OCI-LY1 (cell line): ENCODE data around the gene SPIN2B.
"Not testable (repeated sequence)": the region's sequence is repeated elsewhere in the genome, so short reads cannot be mapped to it uniquely, and the experiment has no call there.

Experiments used
- H2AFZ ChIP-seq: fragments of 200-600 bp; sonication (generic), shearing (Covaris generic); 2 replicates; pipeline ENCODE4 v1.6.0; 2014; ENCODE audit warnings: antibody characterized with exemption, mild to moderate bottlenecking, low read length
- H3F3A ChIP-seq: fragments of 200-600 bp; sonication (generic), shearing (Covaris generic); 2 replicates; pipeline ENCODE4 v1.6.0; 2014; ENCODE audit warnings: mild to moderate bottlenecking, antibody characterized with exemption, low read length, moderate library complexity; ENCODE audit not compliant: insufficient read depth
- H3K27ac ChIP-seq: fragments of 200-600 bp; sonication (generic); 2 replicates; pipeline ENCODE4 v1.5.1; 2014; ENCODE audit warnings: low read length, mixed run types, mild to moderate bottlenecking, low read depth; ENCODE audit not compliant: poor library complexity, severe bottlenecking
- H3K27me3 ChIP-seq: fragments of 200-600 bp; sonication (generic); 2 replicates; pipeline ENCODE4 v1.6.0; 2014; ENCODE audit warnings: antibody characterized with exemption, mild to moderate bottlenecking, low read length, moderate library complexity; ENCODE audit not compliant: insufficient read depth
- H3K36me3 ChIP-seq: fragments of 200-600 bp; sonication (generic); 2 replicates; pipeline ENCODE4 v1.6.1; 2014; ENCODE audit warnings: mild to moderate bottlenecking, antibody characterized with exemption, low read length, moderate library complexity, mixed read lengths; ENCODE audit not compliant: insufficient read depth
- H3K4me1 ChIP-seq: fragments of 200-600 bp; sonication (generic); 2 replicates; pipeline ENCODE4 v1.5.1; 2014; ENCODE audit warnings: mild to moderate bottlenecking, low read length, moderate library complexity; ENCODE audit not compliant: insufficient read depth, severe bottlenecking
- H3K4me2 ChIP-seq: fragments of 200-600 bp; sonication (generic), shearing (Covaris generic); 2 replicates; pipeline ENCODE4 v1.6.1; 2014; ENCODE audit warnings: low read length
- H3K4me3 ChIP-seq: fragments of 200-600 bp; sonication (generic); 2 replicates; pipeline ENCODE4 v1.5.1; 2014; ENCODE audit warnings: low read length, low read depth, mild to moderate bottlenecking, mixed read lengths; ENCODE audit not compliant: poor library complexity, severe bottlenecking
- H3K79me2 ChIP-seq: fragments of 200-600 bp; shearing (Covaris generic); 2 replicates; pipeline ENCODE4 v1.6.1; 2016; ENCODE audit warnings: mixed run types, low read length, mixed read lengths; ENCODE audit not compliant: insufficient read depth
- H3K9ac ChIP-seq: fragments of 200-600 bp; sonication (generic), shearing (Covaris generic); 2 replicates; pipeline ENCODE4 v1.6.1; 2014; ENCODE audit warnings: mild to moderate bottlenecking, low read length, mixed read lengths
- H3K9me2 ChIP-seq: fragments of 200-600 bp; sonication (generic), shearing (Covaris generic); 2 replicates; pipeline ENCODE4 v1.6.1; 2014; ENCODE audit warnings: low read depth, mild to moderate bottlenecking, low read length, mixed read lengths
- H3K9me3 ChIP-seq: fragments of 200-600 bp; shearing (Covaris generic); 2 replicates; pipeline ENCODE4 v1.6.1; 2014; ENCODE audit warnings: low read length, mixed read lengths
- H4K20me1 ChIP-seq: fragments of 200-600 bp; sonication (generic), shearing (Covaris generic); 2 replicates; pipeline ENCODE4 v1.6.0; 2016; ENCODE audit warnings: mild to moderate bottlenecking, low read length; ENCODE audit not compliant: insufficient read depth
- EZH2 ChIP-seq: fragments of 200-600 bp; sonication (generic), shearing (Covaris generic); IDR thresholded peaks from 2 replicates; pipeline ENCODE4 v1.8.0; 2017; ENCODE audit warnings: borderline replicate concordance, mixed run types, mild to moderate bottlenecking, antibody characterized with exemption, low read length, moderate library complexity, mixed read lengths
- TF ChIP-seq, protein P1 (sequence below): fragments of 200-600 bp; sonication (generic), shearing (Covaris generic); IDR thresholded peaks from 2 replicates; pipeline ENCODE4 v1.5.1; 2017; ENCODE audit warnings: mild to moderate bottlenecking, antibody characterized with exemption, low read length, moderate library complexity, mixed read lengths

The SPIN2B gene

DNA sequence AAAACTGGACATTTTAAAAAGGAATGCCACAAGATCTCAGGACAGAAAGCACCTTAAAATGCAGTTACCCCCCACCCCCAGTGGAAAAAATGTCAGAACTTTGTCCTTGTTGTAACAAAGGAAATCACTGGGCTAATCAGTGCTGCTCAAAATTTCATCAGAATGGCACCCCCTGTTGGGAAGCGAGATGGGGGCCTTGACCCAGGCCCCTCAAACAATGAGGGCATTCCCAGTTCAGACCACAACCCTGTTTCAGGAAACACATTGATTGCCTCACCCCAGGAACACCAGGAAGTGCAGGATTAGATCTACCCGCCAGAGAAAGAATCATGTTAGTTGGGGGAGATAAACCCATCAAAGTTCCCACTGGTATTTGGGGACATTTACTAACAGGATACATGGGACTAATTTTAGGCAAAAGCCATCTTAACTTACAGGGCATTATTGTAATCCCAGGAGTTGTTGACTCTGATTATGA lies 16.4 kb downstream of the SPIN2B start:
- H3K36me3 ChIP-seq: no peaks in the 10 kb centered on the region
- H3K9me2 ChIP-seq: no peaks in the 10 kb centered on the region
- no peaks in the 10 kb centered on the region for H3K4me1 ChIP-seq
- no peak overlapping the region for H3K4me2 ChIP-seq
- H4K20me1 ChIP-seq: no peaks in the 10 kb centered on the region
- no peak overlapping the region for H3K9ac ChIP-seq
- no peaks in the 10 kb centered on the region for H3K27me3 ChIP-seq
- H3K79me2 ChIP-seq: no peaks in the 10 kb centered on the region
- H2AFZ ChIP-seq: no peak overlapping the region
- TF ChIP-seq EZH2: no peak
- TF ChIP-seq, protein P1, sequence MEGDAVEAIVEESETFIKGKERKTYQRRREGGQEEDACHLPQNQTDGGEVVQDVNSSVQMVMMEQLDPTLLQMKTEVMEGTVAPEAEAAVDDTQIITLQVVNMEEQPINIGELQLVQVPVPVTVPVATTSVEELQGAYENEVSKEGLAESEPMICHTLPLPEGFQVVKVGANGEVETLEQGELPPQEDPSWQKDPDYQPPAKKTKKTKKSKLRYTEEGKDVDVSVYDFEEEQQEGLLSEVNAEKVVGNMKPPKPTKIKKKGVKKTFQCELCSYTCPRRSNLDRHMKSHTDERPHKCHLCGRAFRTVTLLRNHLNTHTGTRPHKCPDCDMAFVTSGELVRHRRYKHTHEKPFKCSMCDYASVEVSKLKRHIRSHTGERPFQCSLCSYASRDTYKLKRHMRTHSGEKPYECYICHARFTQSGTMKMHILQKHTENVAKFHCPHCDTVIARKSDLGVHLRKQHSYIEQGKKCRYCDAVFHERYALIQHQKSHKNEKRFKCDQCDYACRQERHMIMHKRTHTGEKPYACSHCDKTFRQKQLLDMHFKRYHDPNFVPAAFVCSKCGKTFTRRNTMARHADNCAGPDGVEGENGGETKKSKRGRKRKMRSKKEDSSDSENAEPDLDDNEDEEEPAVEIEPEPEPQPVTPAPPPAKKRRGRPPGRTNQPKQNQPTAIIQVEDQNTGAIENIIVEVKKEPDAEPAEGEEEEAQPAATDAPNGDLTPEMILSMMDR: no peak
- H3F3A ChIP-seq: no peaks in the 10 kb centered on the region
- no peak overlapping the region for H3K4me3 ChIP-seq
- no peaks in the 10 kb centered on the region for H3K9me3 ChIP-seq
- no peak overlapping the region for H3K27ac ChIP-seq

DNA sequence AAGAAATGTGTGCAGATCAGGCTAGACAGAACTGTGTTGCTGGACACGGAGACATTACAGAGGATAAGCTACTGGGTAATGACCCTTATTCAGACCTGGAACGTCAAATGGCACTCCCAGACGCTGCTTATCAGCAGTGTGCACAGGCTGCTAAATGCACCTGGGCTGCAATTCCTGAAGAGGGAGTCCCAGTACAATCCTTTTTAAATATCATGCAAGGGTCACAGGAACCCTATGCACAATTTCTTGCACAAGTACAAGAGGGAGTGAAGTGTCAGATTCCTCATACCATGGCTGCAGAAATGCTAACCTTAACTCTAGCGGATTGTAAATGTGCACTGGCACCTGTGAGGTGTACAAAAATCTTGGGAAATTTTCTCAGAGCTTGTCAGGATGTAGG lies 16.9 kb downstream of the SPIN2B start:
- Histone ChIP-seq H4K20me1 (no peaks in the 10 kb centered on the region), H3K27me3 (no peaks in the 10 kb centered on the region), H2AFZ (no peak overlapping the region), H3K9me3 (no peaks in the 10 kb centered on the region), H3K9ac (no peak overlapping the region), H3K4me3 (no peak overlapping the region), H3K4me2 (no peak overlapping the region), H3K4me1 (no peaks in the 10 kb centered on the region), H3F3A (no peaks in the 10 kb centered on the region), H3K9me2 (no peaks in the 10 kb centered on the region), H3K27ac (no peak overlapping the region), H3K79me2 (no peaks in the 10 kb centered on the region), H3K36me3 (no peaks in the 10 kb centered on the region)
- TF ChIP-seq, protein P1: no peak
- TF ChIP-seq EZH2: no peak

DNA sequence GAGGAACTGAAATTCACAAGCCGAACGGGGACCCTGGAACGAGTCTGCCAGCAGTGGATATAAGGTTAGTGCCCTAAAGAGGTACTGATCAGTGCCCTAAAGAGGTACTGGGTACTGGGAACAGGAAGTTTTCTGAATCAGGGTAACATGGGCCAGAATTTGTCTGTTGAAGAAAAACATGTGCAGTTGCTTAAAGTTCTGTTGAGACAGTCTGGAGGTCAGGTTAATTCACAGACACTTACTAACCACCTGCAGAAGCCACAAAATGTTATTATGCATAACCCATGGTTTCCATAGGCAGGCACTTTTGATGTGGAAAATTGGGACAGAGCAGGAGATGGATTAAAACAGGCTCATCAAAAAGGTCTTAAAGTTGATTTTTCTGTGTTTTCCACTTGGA lies 17.9 kb downstream of the SPIN2B start:
- H3F3A ChIP-seq: no peaks in the 10 kb centered on the region
- H3K4me3 ChIP-seq: no peak overlapping the region
- H2AFZ ChIP-seq: no peak overlapping the region
- no peak for TF ChIP-seq EZH2
- TF ChIP-seq, protein P1: no peak
- H4K20me1 ChIP-seq: no peaks in the 10 kb centered on the region
- H3K27ac ChIP-seq: no peak overlapping the region
- H3K4me1 ChIP-seq: no peaks in the 10 kb centered on the region
- H3K9ac ChIP-seq: no peak overlapping the region
- no peak overlapping the region for H3K4me2 ChIP-seq
- no peaks in the 10 kb centered on the region for H3K9me3 ChIP-seq
- H3K27me3 ChIP-seq: no peaks in the 10 kb centered on the region
- no peaks in the 10 kb centered on the region for H3K36me3 ChIP-seq
- no peaks in the 10 kb centered on the region for H3K79me2 ChIP-seq
- H3K9me2 ChIP-seq: no peaks in the 10 kb centered on the region

DNA sequence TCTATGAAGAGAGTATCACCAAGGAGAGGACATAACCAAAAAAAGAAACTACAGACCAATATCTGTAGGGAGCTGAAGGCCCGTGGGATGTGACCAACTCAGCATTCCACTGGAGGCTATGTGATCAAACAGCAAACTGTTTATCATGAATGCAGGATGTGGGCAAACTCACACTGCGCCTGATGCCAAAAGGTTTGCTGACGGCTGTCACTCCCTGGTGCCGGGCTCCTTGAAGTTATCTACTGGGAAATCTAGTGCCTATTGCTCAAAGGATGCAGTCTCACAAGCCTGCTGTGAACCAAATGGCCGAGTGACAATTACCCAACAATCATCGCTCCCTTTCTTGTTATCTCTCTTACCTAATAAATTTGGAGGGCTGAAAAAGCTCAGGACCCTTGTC lies 18.4 kb downstream of the SPIN2B start:
- not testable (repeated sequence) for H3F3A ChIP-seq, H3K27ac ChIP-seq, H3K4me2 ChIP-seq, H3K27me3 ChIP-seq, H3K9me3 ChIP-seq, H4K20me1 ChIP-seq, H3K9me2 ChIP-seq, H3K79me2 ChIP-seq, H3K4me1 ChIP-seq, H2AFZ ChIP-seq, H3K4me3 ChIP-seq, H3K9ac ChIP-seq, H3K36me3 ChIP-seq
